Measurements from ENCODE around the gene SEBOX.

- TF ChIP-seq REST (IDR thresholded peaks at IDR 0.05; ENCODE audit: low read depth) = no peak
- no peak for TF ChIP-seq EP300 (IDR thresholded peaks at IDR 0.05; ENCODE audit: borderline replicate concordance)
- TF ChIP-seq EGR1 (IDR thresholded peaks at IDR 0.05) = no peak
- no peak for TF ChIP-seq CREB1 (IDR thresholded peaks at IDR 0.05; ENCODE audit: low read depth)
- no peak for TF ChIP-seq MAX (IDR thresholded peaks at IDR 0.05)
- no peak for TF ChIP-seq RAD21 (IDR thresholded peaks at IDR 0.05; ENCODE audit: low read depth)
- TF ChIP-seq FOXM1 (IDR thresholded peaks at IDR 0.05; ENCODE audit: borderline replicate concordance, low read depth) = no peak
- TF ChIP-seq TAF1 (IDR thresholded peaks at IDR 0.05; ENCODE audit: low read depth) = no peak
- no peak for TF ChIP-seq CEBPB (IDR thresholded peaks at IDR 0.05)
- TF ChIP-seq TCF12 (IDR thresholded peaks at IDR 0.05; ENCODE audit: low read depth) = no peak
- TF ChIP-seq TEAD4 (IDR thresholded peaks at IDR 0.05) = no peak
- no peak for TF ChIP-seq YY1 (IDR thresholded peaks at IDR 0.05; ENCODE audit: low read depth)
These were observed 1.8 kb downstream of the SEBOX start for GRCh38 chr17:28363186-28363585.
